GM12874 (cell line): ENCODE measurements around the gene MDM1.

Experiments used
- TF ChIP-seq, protein P1 (sequence below): IDR thresholded peaks from 2 replicates; pipeline ENCODE4 v1.5.1; 2011; ENCODE audit warnings: low read depth, mild to moderate bottlenecking, control low read depth, low read length, moderate library complexity; ENCODE audit not compliant: insufficient read depth

The MDM1 gene

DNA sequence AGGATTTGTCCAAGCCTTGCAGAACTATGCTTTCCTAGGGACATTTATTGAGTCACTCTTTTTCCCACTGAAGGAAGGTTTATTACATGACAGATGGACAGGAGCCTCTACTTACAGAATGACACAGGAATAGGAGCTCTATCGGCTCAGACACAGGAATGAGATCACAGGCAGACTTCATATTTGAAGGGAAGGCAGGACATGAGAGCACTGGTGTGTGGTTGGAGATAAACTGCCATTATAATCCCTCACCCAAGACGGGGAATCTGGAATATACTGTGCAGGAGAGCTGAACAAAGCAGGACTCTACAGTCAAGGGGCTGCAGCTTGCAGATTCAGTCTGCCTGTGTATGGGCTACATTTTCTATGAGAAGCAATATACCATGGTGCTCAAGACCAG is 51.9 kb downstream of the MDM1 start:
- TF ChIP-seq, protein P1, sequence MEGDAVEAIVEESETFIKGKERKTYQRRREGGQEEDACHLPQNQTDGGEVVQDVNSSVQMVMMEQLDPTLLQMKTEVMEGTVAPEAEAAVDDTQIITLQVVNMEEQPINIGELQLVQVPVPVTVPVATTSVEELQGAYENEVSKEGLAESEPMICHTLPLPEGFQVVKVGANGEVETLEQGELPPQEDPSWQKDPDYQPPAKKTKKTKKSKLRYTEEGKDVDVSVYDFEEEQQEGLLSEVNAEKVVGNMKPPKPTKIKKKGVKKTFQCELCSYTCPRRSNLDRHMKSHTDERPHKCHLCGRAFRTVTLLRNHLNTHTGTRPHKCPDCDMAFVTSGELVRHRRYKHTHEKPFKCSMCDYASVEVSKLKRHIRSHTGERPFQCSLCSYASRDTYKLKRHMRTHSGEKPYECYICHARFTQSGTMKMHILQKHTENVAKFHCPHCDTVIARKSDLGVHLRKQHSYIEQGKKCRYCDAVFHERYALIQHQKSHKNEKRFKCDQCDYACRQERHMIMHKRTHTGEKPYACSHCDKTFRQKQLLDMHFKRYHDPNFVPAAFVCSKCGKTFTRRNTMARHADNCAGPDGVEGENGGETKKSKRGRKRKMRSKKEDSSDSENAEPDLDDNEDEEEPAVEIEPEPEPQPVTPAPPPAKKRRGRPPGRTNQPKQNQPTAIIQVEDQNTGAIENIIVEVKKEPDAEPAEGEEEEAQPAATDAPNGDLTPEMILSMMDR = no peak

DNA sequence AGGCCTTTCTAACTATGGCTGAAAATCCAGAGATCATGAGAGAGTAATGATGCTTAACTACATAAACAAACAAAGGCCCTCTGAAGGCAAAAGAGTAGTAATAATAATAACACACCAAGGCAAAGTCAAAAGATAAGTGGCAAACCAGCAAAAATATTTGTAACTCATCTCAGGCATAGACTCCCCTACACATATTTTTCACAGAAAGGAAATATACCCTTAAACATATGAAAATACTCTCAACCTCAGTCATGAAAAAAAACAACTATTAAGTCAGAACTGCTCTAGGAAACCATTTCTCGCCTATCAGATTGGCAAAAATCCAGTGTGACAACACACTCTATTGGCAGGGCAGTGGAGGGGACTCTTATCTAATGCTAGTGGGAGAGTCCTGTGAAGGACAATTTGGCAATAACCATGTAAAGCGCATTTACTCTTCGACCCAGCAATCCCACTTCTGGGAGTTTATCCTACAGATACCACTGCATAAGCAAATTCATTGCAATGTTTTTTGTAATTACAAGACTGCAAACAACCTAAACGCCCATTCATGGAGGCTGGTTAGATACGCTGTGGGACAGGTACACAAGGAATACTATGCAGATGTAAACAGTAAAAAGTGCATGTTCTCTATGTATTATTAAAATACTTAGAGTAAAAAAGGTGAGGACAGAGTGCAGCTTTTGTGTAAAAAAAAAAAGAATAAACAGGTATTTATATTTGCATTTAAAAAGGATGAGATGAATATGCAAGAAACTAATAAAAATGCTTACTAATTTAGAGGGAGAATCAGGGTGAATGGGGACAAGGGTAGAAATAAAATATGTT is 52.7 kb downstream of the MDM1 start:
- TF ChIP-seq, protein P1 = no peak

DNA sequence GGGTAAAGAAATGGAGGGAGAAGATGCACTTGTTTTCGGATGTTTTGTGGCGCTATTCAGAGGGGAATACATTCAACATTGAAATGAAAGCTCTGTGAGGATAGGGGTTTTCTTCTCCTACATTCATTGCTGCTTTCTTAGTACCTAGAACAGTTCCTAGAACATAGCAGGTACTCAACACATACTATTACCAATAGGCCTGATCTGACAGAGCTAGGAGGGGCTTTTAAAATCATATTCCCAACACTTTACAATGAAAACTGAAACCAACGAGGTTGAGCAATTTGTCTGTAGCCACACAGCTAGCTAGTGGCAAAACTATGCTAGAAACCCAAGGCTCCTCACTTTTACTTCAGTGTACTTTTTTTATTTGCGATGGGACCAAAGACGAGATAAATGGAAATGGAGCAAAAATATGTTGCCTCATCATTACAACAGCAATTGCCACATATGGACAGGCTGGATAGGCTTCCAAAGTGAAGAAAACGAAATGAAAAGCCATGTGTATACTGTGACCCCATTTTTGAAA is 55.7 kb downstream of the MDM1 start:
- TF ChIP-seq, protein P1 = no peak

DNA sequence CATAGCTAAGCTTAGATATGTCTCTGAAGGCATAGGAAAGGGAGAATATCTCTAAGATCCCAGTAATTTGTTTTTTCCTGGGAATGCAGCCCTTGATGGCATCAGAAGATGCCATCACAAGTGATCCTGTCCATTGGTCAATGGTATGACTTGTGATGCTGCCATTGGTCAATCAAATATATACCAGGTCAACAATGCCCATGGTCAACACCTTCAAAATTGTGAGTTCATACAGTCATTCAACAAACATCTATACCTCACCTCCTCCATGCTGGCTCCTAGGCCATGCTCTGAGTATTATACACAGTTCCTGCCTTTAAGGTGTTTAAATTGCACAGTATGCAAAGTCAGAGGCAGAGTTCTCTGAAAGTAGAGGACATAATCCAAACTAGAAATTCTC is 59.4 kb downstream of the MDM1 start:
- TF ChIP-seq, protein P1 = no peak

DNA sequence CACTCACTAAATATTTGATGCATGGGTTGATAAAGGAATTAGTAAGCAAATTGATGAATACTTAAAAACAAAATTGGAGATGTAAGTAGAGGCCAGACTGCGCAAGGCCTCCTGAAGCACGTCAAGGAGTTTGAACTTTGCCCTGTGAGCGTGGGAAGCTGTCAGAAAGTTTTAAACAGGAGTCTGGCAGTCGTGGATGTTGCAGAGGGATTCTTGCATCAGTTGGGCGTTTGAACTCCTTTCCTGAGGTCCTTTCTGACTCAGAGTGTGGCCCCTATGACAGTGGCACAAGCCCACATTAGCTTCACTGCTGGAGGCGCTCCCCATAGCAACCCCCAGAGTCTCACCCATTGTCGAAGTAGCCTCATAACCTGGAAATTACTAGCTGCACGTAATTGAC is 60.8 kb downstream of the MDM1 start:
- TF ChIP-seq, protein P1 = no peak

DNA sequence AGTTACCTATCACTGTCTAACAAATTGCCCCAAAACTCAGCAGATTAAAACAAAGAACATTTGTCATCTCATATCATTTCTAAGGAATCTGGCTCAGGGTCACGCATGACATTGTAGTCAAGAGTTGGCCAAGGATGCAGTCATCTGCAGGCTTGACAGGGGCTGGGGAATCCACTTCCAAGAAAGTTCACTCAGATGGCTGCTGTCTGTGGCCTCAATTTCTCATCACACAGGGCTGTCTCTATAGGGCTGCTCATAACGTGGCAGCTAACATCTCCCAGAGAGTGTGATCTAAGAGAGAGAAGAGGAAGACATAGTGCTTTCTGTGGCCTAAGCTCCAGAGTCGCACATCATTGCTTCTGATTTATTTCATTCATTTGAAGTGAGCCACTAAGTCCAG is 61.8 kb downstream of the MDM1 start:
- TF ChIP-seq, protein P1 = no peak

DNA sequence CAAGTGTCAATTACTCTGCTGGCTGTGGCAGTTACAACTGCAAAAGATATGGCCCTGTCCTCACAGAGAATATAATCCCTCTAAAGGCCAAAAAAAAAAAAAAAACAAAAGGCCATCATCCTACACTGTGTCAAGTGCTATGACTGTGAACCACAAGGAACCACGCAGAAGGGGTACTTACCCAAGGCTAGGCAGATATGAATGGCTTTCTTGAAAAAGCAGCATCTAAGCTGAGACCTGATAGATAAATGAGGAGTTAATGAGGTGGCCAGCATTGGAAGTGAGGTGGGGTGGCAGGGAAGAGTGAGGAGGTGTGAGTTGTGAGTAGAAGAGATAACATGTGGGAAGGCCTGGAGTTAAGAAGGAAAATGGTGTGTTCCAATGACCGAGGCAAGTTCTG is 62.4 kb downstream of the MDM1 start:
- TF ChIP-seq, protein P1 = no peak
